Aorta (tissue), 5 donors: ENCODE results near the gene PEX5L. TPM values are rescaled to one million over a fixed set of nuclear protein-coding genes. Genes with fewer than 3 reads are reported as not detected.
"Not testable (repeated sequence)": the region's sequence is repeated elsewhere in the genome, so short reads cannot be mapped to it uniquely, and the experiment has no call there.

Source experiments
- ATAC-seq: fragments of 200-7000 bp; cut with Tn5 transposase; one replicate; pipeline ENCODE4 v1.9.1; 2022; ENCODE audit warnings: moderate library complexity; ENCODE audit not compliant: low FRiP score
- DNase-seq, 2 donors: peaks; one replicate each; pipeline ENCODE4 v3.0.0-alpha.2; 2020
- H3K27ac ChIP-seq, 2 donors: one replicate each; pipeline ENCODE4 v1.5.1; 2013; ENCODE audit warnings: low read length in 2 of 2, mild to moderate bottlenecking in 2 of 2, moderate library complexity in 2 of 2, control low read depth in 1 of 2, inconsistent platforms in 1 of 2, low read depth in 1 of 2
- H3K27me3 ChIP-seq, 2 donors: one replicate each; pipeline ENCODE4 v1.6.1; 2013; ENCODE audit warnings: control low read depth in 1 of 2, low read length in 1 of 2, mild to moderate bottlenecking in 1 of 2, moderate library complexity in 1 of 2; ENCODE audit not compliant: insufficient read depth in 2 of 2, control insufficient read depth in 1 of 2
- H3K36me3 ChIP-seq, 2 donors: one replicate each; pipeline ENCODE4 v1.6.1; 2013; ENCODE audit warnings: control low read depth in 1 of 2, low read length in 1 of 2, mild to moderate bottlenecking in 1 of 2; ENCODE audit not compliant: insufficient read depth in 2 of 2, control insufficient read depth in 1 of 2
- H3K4me1 ChIP-seq, 2 donors: one replicate each; pipeline ENCODE4 v1.6.1; 2013; ENCODE audit warnings: low read length in 2 of 2, control low read depth in 1 of 2, mild to moderate bottlenecking in 1 of 2, moderate library complexity in 1 of 2; ENCODE audit not compliant: insufficient read depth in 2 of 2, control insufficient read depth in 1 of 2
- H3K4me3 ChIP-seq, 2 donors: one replicate each; pipeline ENCODE4 v1.5.1; 2013; ENCODE audit warnings: low read length in 2 of 2, control low read depth in 1 of 2, mild to moderate bottlenecking in 1 of 2
- H3K9me3 ChIP-seq: one replicate; pipeline ENCODE4 v1.6.1; 2013; ENCODE audit warnings: mild to moderate bottlenecking, low read length; ENCODE audit not compliant: control insufficient read depth
- WGBS, 2 donors: extraction: QIAGEN DNeasy Blood & Tissue Kit; methylation state at CpG; one replicate each; pipeline ENCODE4 v1.1.7; 2013; 5-methylcytosine and 5-hydroxymethylcytosine counted together
- intact Hi-C, 2 donors: fragments of 100-400 bp; cut with DNase I; formaldehyde crosslinking; loops; one replicate each; pipeline versions ENCODE4 v1.14.2 to v1.15.0; 2022
- polyA plus RNA-seq, 2 donors: library from polyadenylated mRNA; stranded (reverse); fragments of 200-250 nt; gene quantifications; one replicate each; pipeline ENCODE4 v1.2.3, GENCODE V29; 2013
- total RNA-seq, 2 donors: library from RNA; stranded (reverse); fragmentation: NEBNext Ultra II Directional; extraction: Animal tissue kit (Norgen Biotek cat#: 25700); gene quantifications; one replicate each; pipeline ENCODE4 v1.2.1, GENCODE V29; 2021
- donor health status: healthy with polysubstance abuse.
- donor health status: Bipolar disorder and iron deficiency.
- donor health status: DM: no; HTN: no; CAD: no.
- donor health status: DM: no; HTN: no; CAD: no.
- donor health status: DM: yes; HTN: yes; CAD: no.

The PEX5L gene
- total and polyA plus RNA-seq, 4 donors, result 0.24 TPM; not detected in 3

DNA sequence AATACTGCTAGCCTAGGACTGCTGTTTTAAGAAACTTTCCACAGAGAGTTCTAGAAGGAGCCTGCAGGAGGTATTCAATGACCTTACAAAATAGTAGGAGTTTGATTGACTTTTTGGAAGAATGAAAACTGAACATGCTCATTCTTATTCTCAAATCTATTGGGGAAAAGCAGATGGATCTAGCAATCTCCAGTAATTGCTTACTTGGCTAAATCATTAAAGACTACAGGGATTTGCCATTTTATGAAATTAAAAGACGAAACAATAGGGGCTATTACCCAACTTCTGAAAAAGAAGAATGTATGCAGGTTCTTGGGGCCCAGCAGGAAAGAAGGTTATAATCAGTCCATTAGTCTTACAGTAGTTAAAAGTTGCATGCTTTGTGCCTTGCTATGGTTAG lies 29.9 kb upstream of the PEX5L start:
- no peaks in the 10 kb centered on the region for H3K27me3 ChIP-seq
- DNase-seq, result no peak
- no peaks in the 10 kb centered on the region for H3K9me3 ChIP-seq
- ATAC-seq, result no peak
- no peaks in the 10 kb centered on the region for H3K4me1 ChIP-seq
- 65 to 74% methylated on average over 1 of the region's 1 CpG for WGBS, 2 donors
- no peak overlapping the region for H3K27ac ChIP-seq
- intact Hi-C loops, result no loop called here
- no peak overlapping the region for H3K4me3 ChIP-seq
- H3K36me3 ChIP-seq, result no peaks in the 10 kb centered on the region

DNA sequence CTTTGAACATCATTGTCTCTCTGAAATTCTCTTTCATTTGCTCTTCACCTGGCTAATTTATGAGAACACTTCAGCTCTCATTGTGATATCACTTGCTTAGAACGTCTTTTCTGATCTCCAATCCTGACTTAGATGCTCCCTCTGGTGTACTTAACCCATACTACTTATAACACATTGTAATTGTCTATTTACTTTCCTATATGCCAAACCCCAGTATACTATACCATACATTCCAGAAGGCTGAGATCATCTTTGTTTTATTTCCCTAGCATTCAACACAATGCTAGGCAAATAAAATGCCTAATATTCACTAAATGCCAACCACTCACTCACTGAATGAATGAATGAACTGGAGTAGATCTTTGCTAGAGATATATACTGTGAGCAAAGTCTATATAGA lies 27.0 kb upstream of the PEX5L start:
- Histone ChIP-seq H3K4me1 (no peaks in the 10 kb centered on the region), H3K9me3 (no peaks in the 10 kb centered on the region), H3K4me3 (no peak overlapping the region), H3K27ac (no peak overlapping the region), H3K36me3 (no peaks in the 10 kb centered on the region), H3K27me3 (no peaks in the 10 kb centered on the region)
- intact Hi-C loops, result no loop called here
- WGBS, 2 donors, result 21 to 29% methylated on average over 1 of the region's 1 CpG
- no peak for ATAC-seq
- DNase-seq, result no peak

DNA sequence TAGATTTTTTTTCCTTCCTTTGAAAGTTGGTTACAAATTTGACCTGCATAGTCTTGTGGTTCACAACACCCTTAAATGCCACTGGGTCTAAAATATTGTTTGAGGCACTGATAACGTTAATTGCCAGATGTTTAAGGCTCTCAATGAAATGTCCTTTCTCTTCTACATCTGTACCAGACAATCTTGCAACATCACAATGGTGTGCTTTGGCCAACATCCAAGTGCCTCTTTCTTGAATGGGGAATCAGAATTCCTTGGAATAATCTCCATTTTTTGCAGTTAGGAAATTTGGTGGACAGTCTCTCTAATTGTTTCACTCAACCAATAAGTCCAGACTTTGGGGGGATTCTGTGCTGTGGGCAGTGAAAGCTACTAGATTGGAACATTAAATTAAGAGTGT lies 26.0 kb upstream of the PEX5L start:
- intact Hi-C loops, result no loop called here
- H3K36me3 ChIP-seq, result no peaks in the 10 kb centered on the region
- no peak for ATAC-seq
- H3K4me3 ChIP-seq, result no peak overlapping the region
- no peaks in the 10 kb centered on the region for H3K4me1 ChIP-seq
- 72 to 75% methylated on average over 1 of the region's 1 CpG for WGBS, 2 donors
- H3K9me3 ChIP-seq, result no peaks in the 10 kb centered on the region
- DNase-seq, result no peak
- no peak overlapping the region for H3K27ac ChIP-seq
- no peaks in the 10 kb centered on the region for H3K27me3 ChIP-seq

DNA sequence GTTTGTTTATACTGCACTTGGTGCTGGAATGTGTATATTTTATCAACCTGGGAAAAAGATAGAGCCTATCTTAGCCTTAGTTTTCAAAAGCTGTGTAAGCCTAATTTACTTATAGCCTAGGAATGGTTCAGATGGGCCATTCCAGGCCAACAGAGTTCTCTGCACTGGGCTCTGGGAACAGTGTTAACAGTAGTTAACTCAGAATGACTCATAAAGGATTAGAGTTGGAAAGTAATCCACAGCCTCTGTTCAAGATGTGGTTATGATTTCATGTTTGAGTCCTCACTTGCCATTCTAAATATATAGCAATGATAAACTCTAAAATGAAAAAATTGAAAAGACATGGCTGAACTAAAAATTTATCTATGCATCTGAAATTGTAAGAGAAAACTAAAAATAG lies 22.6 kb upstream of the PEX5L start:
- DNase-seq, result no peak
- Histone ChIP-seq H3K9me3 (no peaks in the 10 kb centered on the region), H3K36me3 (no peaks in the 10 kb centered on the region), H3K27ac (no peak overlapping the region), H3K27me3 (no peaks in the 10 kb centered on the region), H3K4me3 (no peak overlapping the region), H3K4me1 (no peaks in the 10 kb centered on the region)
- ATAC-seq, result no peak
- intact Hi-C loops, result no loop called here

DNA sequence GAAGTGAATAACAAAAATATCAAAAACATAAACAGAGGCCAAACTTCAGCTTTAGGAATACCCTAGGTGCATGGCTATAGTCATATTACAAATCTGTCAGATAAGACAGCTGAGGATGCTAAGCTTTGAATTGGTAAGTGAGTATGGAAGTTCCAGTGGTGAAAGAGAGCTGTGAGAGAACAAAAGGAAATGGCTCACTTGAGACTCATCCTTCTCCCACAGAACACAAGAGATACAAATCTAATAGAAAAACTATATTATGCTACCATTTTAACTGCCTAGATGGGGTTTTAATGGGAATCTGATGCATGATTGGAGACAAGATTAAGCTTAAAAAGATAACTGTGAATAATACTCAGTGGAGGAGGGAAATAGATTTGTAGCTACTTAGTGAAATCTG lies 21.5 kb upstream of the PEX5L start:
- no peak for ATAC-seq
- no peaks in the 10 kb centered on the region for H3K27me3 ChIP-seq

DNA sequence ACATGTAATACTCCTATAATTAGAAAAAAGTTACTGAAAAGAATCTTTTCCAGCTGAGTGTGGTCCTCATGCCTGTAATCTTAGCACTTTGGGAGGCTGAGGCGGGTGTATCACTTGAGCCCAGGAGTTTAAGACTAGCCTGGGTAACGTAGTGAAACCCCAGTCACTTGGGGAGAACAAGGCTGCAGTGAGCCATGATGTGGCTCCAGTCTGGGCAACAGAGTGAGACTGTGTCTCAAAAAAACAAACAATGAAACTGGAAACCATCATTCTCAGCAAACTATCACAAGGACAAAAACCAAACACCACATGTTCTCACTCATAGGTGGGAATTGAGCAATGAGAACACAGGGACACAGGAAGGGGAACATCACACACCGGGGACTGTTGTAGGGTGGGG lies 18.9 kb upstream of the PEX5L start:
- H3K9me3 ChIP-seq, ATAC-seq, DNase-seq, intact Hi-C loops, H3K27ac ChIP-seq, H3K27me3 ChIP-seq, H3K4me3 ChIP-seq, H3K36me3 ChIP-seq, H3K4me1 ChIP-seq: not testable (repeated sequence)
- 58 to 64% methylated on average over 3 of the region's 3 CpGs for WGBS, 2 donors

More for the DNA sequence above, 21.5 kb upstream of the PEX5L start:
- Histone ChIP-seq H3K36me3 (no peaks in the 10 kb centered on the region), H3K27ac (no peak overlapping the region), H3K9me3 (no peaks in the 10 kb centered on the region), H3K4me1 (no peaks in the 10 kb centered on the region), H3K4me3 (no peak overlapping the region)
- intact Hi-C loops, result no loop called here
- DNase-seq, result no peak

DNA sequence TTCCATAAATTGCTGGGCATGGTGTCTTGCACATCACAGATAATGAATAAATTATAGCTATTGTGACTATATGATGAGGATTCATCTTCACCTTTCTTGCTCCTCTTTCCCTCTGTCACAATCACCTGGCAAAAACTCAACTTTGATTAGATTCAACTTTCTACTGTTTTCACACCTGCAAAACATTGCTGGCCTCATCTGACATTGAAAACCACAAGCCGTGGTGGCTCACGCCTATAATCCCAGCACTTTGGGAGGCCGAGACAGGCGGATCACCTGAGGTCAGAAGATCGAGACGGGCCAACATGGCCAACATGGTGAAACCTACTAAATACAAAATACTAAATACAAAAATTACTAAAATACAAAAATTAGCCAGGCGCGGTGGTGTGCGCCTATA lies 12.7 kb upstream of the PEX5L start:
- Histone ChIP-seq H3K4me1 (no peaks in the 10 kb centered on the region), H3K36me3 (no peaks in the 10 kb centered on the region), H3K27me3 (no peaks in the 10 kb centered on the region), H3K4me3 (no peak overlapping the region), H3K9me3 (no peaks in the 10 kb centered on the region), H3K27ac (no peak overlapping the region)
- DNase-seq, result no peak
- intact Hi-C loops, result no loop called here
- ATAC-seq, result no peak
- 92 to 94% methylated on average over 9 of the region's 9 CpGs for WGBS, 2 donors

DNA sequence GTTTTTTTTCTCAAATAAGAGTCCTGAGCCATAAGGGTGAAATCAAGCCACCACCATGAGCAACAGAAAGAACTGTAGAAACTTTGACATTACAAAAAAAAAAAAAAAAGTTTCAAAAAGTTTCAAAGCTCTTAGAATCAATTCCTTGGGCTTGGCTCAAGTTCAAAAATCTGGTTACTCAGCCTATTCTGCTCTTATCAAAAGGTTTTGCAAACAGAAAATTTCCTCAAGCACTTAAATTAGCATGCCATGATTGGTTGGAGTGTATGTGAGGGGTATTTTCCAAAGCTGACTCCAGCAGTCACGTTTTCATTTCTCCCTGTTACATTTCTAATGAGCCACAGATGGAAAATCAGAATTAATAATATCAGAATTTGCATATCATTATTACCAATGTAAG lies 12.1 kb upstream of the PEX5L start:
- H3K4me3 ChIP-seq, result no peak overlapping the region
- no peaks in the 10 kb centered on the region for H3K36me3 ChIP-seq
- ATAC-seq (no peak), DNase-seq (no peak)
- H3K9me3 ChIP-seq, result no peaks in the 10 kb centered on the region
- H3K27me3 ChIP-seq, result no peaks in the 10 kb centered on the region
- H3K4me1 ChIP-seq, result no peaks in the 10 kb centered on the region
- 11 to 14% methylated on average over 1 of the region's 1 CpG for WGBS, 2 donors
- no peak overlapping the region for H3K27ac ChIP-seq
- intact Hi-C loops, result no loop called here

DNA sequence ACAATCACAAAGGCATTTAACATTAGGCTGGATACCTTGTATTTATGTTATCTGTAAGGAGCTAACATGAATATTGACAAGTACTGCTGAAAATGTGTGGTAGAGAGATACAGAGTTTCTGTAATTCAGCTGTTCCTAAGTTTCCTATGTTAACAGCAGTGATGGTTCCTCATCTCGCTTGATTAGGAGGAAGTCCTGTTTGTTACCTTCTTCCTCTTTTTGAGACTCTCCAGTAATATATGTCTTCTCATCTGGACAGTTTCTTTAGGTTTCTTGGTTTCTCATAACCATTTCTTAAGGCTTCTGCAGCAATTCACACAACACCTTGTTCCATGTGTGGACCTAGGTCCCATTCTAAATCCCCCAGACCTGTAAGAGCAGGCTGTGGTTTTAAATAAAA lies 11.4 kb upstream of the PEX5L start:
- intact Hi-C loops, result no loop called here
- Histone ChIP-seq H3K4me3 (no peak overlapping the region), H3K4me1 (no peaks in the 10 kb centered on the region), H3K9me3 (no peaks in the 10 kb centered on the region), H3K27me3 (no peaks in the 10 kb centered on the region), H3K36me3 (no peaks in the 10 kb centered on the region), H3K27ac (no peak overlapping the region)
- 82 to 100% methylated on average over 1 of the region's 1 CpG for WGBS, 2 donors
- ATAC-seq (no peak), DNase-seq (no peak)
